Tongue (tissue), 2 donors: ENCODE data around the gene FAM170B. TPM values are rescaled to one million over a fixed set of nuclear protein-coding genes. Genes with fewer than 3 reads are reported as not detected.

Experiments used
- DNase-seq: peaks from one replicate; pipeline ENCODE4 v3.0.0-alpha.2; 2015
- total RNA-seq: library from RNA; depleted of rRNA; stranded (reverse); fragments of >200 nt; gene quantifications from one replicate; pipeline ENCODE4 v1.2.3, GENCODE V29; 2014

FAM170B gene
- total RNA-seq, 1 donor from 2014 or later: not detected

- no peak for DNase-seq
Observed at GRCh38 chr10:49152037-49152436, 18.2 kb upstream of the FAM170B start.

- no peak for DNase-seq
Observed at GRCh38 chr10:49151481-49151880, 17.7 kb upstream of the FAM170B start.

- peak; percentile 54 for DNase-seq
Observed at GRCh38 chr10:49151025-49151445, 17.2 kb upstream of the FAM170B start.

- DNase-seq: peak; percentile 56
Observed at GRCh38 chr10:49150426-49150825, 16.6 kb upstream of the FAM170B start.

GRCh38 chr10:49149881-49150280, 16.1 kb upstream of the FAM170B start:
- DNase-seq: no peak

GRCh38 chr10:49144058-49144720, 10.4 kb upstream of the FAM170B start:
- peak; percentile 94 for DNase-seq

- DNase-seq: no peak
Observed at GRCh38 chr10:49143249-49143648, 9.4 kb upstream of the FAM170B start.

- no peak for DNase-seq
Observed at GRCh38 chr10:49141541-49142332, 7.9 kb upstream of the FAM170B start.

- DNase-seq: no peak
Observed at GRCh38 chr10:49140304-49141177, 6.7 kb upstream of the FAM170B start.

GRCh38 chr10:49139846-49140195, 6.0 kb upstream of the FAM170B start:
- no peak for DNase-seq

GRCh38 chr10:49139028-49139845, 5.4 kb upstream of the FAM170B start:
- no peak for DNase-seq

GRCh38 chr10:49138361-49138891, 4.6 kb upstream of the FAM170B start:
- peak; percentile 72 for DNase-seq

GRCh38 chr10:49136525-49136924, 2.7 kb upstream of the FAM170B start:
- DNase-seq: no peak

GRCh38 chr10:49135575-49136313, 1.9 kb upstream of the FAM170B start:
- peak; percentile 72 for DNase-seq

- no peak for DNase-seq
Observed at GRCh38 chr10:49134327-49134726, 506 bp upstream of the FAM170B start.

- no peak for DNase-seq
Observed at GRCh38 chr10:49132362-49132737, 1.5 kb downstream of the FAM170B start.

GRCh38 chr10:49131507-49132361, 2.1 kb downstream of the FAM170B start:
- peak; percentile 91 for DNase-seq

- DNase-seq: no peak
Observed at GRCh38 chr10:49129376-49129775, 4.4 kb downstream of the FAM170B start.

GRCh38 chr10:49128854-49129253, 5.0 kb downstream of the FAM170B start:
- DNase-seq: no peak
